Endothelial cell of umbilical vein (primary cell): ENCODE results near the gene NME4. TPM values are rescaled to one million over a fixed set of nuclear protein-coding genes. Genes with fewer than 3 reads are reported as not detected.

Source experiments
- BruUV-seq: library from RNA; stranded (reverse); fragments of 400-500 nt; replicated peaks from 2 replicates; lab custom pipeline; 2021; lab: Mats Ljungman, UMichigan
- CTCF ChIA-PET: fragments of 300-600, 350-600 bp; sonication (Branson Sonifier 250); formaldehyde crosslinking; loops from one replicate; lab custom pipeline; 2021; ENCODE audit warnings: antibody characterized with exemption, inconsistent platforms; lab: Charles Lee
- POLR2A ChIA-PET: fragments of 300-600, 350-600 bp; sonication (Branson Sonifier 250); formaldehyde crosslinking; loops from one replicate; lab custom pipeline; 2021; ENCODE audit warnings: antibody characterized with exemption, inconsistent platforms; lab: Charles Lee
- DNase-seq: peaks from one replicate; pipeline ENCODE4 v3.0.0-alpha.2; 2011; ENCODE audit warnings: low read depth, low spot score
- FAIRE-seq: peaks from 2 replicates; lab custom pipeline; 2011; peaks lifted over from hg19 to GRCh38; lab: Jason Lieb, UNC
- H2AFZ ChIP-seq: 2 replicates; pipeline ENCODE4 v1.6.0; 2012; ENCODE audit warnings: low read depth, low read length, control low read depth, inconsistent platforms
- H3K27ac ChIP-seq: 2 replicates; pipeline ENCODE4 v1.5.1; 2011; ENCODE audit warnings: low read depth, mild to moderate bottlenecking, control low read depth, low read length, moderate library complexity; ENCODE audit not compliant: insufficient read depth
- H3K27me3 ChIP-seq, 2 experiments: 2 replicates each; pipeline versions ENCODE4 v1.6.0 to v1.6.1; 2011; ENCODE audit warnings: low read length in 2 of 2, mixed read lengths in 1 of 2; ENCODE audit not compliant: control insufficient read depth in 2 of 2, insufficient read depth in 2 of 2
- H3K36me3 ChIP-seq, 2 experiments: 2 replicates in 1 of 2; 3 replicates in 1 of 2; pipeline ENCODE4 v1.5.1; 2011; ENCODE audit warnings: low read length in 2 of 2, mild to moderate bottlenecking in 1 of 2, moderate library complexity in 1 of 2; ENCODE audit not compliant: control insufficient read depth in 2 of 2, insufficient read depth in 2 of 2; ENCODE audit errors: extremely low read depth in 1 of 2
- H3K4me1 ChIP-seq: 3 replicates; pipeline ENCODE4 v1.5.1; 2011; ENCODE audit warnings: mild to moderate bottlenecking, low read length; ENCODE audit not compliant: control insufficient read depth, insufficient read depth; ENCODE audit errors: extremely low read depth
- H3K4me2 ChIP-seq: 2 replicates; pipeline ENCODE4 v1.6.1; 2011; ENCODE audit warnings: low read length, control low read depth, mixed read lengths; ENCODE audit not compliant: insufficient read depth
- H3K4me3 ChIP-seq, 3 experiments: fragments of 200-600 bp in 1 of 3; sonication (generic), shearing (Covaris generic) in 1 of 3; replicated peaks in 1 of 3; 2 replicates each; pipeline ENCODE4 v1.5.1; 2011 to 2016; ENCODE audit warnings: control low read depth in 3 of 3, low read length in 3 of 3, mild to moderate bottlenecking in 2 of 3, inconsistent platforms in 1 of 3, low read depth in 1 of 3, moderate library complexity in 1 of 3; ENCODE audit not compliant: insufficient read depth in 1 of 3
- H3K79me2 ChIP-seq: 2 replicates; pipeline ENCODE4 v1.6.0; 2012; ENCODE audit warnings: low read length, inconsistent platforms; ENCODE audit not compliant: control insufficient read depth, insufficient read depth
- H3K9ac ChIP-seq: replicated peaks from 2 replicates; pipeline ENCODE3; 2011; ENCODE audit warnings: low read length, control low read depth; ENCODE audit not compliant: insufficient read depth; ENCODE audit errors: extremely low read depth
- H3K9me1 ChIP-seq: replicated peaks from 3 replicates; pipeline ENCODE4 v1.6.0; 2011; ENCODE audit warnings: mild to moderate bottlenecking, low read length; ENCODE audit not compliant: control insufficient read depth, insufficient read depth; ENCODE audit errors: extremely low read depth
- H3K9me3 ChIP-seq: replicated peaks from 2 replicates; pipeline ENCODE4 v1.5.1; 2012; ENCODE audit warnings: low read length, inconsistent platforms; ENCODE audit not compliant: control insufficient read depth, insufficient read depth
- H4K20me1 ChIP-seq: replicated peaks from 2 replicates; pipeline ENCODE3; 2011; ENCODE audit warnings: mild to moderate bottlenecking, low read length; ENCODE audit not compliant: control insufficient read depth, insufficient read depth; ENCODE audit errors: extremely low read depth
- FOS ChIP-seq: IDR thresholded peaks from 2 replicates; pipeline ENCODE4 v1.6.1; 2011; ENCODE audit warnings: mild to moderate bottlenecking, low read length, moderate library complexity, borderline replicate concordance; ENCODE audit not compliant: insufficient read depth
- JUN ChIP-seq: IDR thresholded peaks from 2 replicates; pipeline ENCODE4 v1.6.1; 2011; ENCODE audit warnings: borderline replicate concordance, low read depth; ENCODE audit not compliant: insufficient read length, insufficient read depth
- POLR2A ChIP-seq: IDR thresholded peaks from 2 replicates; pipeline ENCODE4 v1.6.1; 2012; ENCODE audit warnings: low read depth, mild to moderate bottlenecking, control low read depth, low read length
- POLR2AphosphoS5 ChIP-seq: IDR thresholded peaks from 2 replicates; pipeline ENCODE4 v1.6.1; 2012; ENCODE audit warnings: low read depth, mild to moderate bottlenecking, control low read depth, low read length, moderate library complexity; ENCODE audit not compliant: insufficient read depth
- dilution Hi-C: fragments of 300-500 bp; cut with MboI; formaldehyde crosslinking; loops from one replicate; pipeline ENCODE4 v1.15.0; 2019; ENCODE audit warnings: low sequenced_read_pairs; ENCODE audit not compliant: extremely low pct_ligation_motif_present
- intact Hi-C: fragments of 100-400 bp; cut with micrococcal nuclease; formaldehyde crosslinking; loops from one replicate; pipeline ENCODE4 v1.10.0; 2022
- polyA plus RNA-seq, 4 experiments: library from polyadenylated mRNA; depleted of rRNA in 3 of 4; stranded (reverse) in 3 of 4; unstranded in 1 of 4; fragments of >200 nt; gene quantifications; 2 replicates each; pipeline versions ENCODE4 v1.2.1 to v1.2.3, GENCODE V29; 2011 to 2012; ENCODE audit warnings: missing spikeins in 1 of 4
- total RNA-seq: library from RNA; stranded (reverse); gene quantifications from 2 replicates; pipeline ENCODE4 v1.2.3, GENCODE V29; 2021
- TF ChIP-seq, protein P1 (sequence below), 2 donors: IDR thresholded peaks; 1 replicate in 1 of 2; 2 replicates in 1 of 2; pipeline ENCODE4 v1.5.1; 2011; ENCODE audit warnings: low read length in 2 of 2, mild to moderate bottlenecking in 2 of 2, moderate library complexity in 2 of 2, control low read depth in 1 of 2, inconsistent platforms in 1 of 2, low read depth in 1 of 2; ENCODE audit not compliant: insufficient read depth in 1 of 2; ENCODE audit errors: extremely low read depth in 1 of 2

Gene NME4
- total and polyA plus RNA-seq, 2 donors (not counting 3 experiments of a cell fraction or from before 2014, with no cell fraction given) = 170 to 264 TPM

DNA sequence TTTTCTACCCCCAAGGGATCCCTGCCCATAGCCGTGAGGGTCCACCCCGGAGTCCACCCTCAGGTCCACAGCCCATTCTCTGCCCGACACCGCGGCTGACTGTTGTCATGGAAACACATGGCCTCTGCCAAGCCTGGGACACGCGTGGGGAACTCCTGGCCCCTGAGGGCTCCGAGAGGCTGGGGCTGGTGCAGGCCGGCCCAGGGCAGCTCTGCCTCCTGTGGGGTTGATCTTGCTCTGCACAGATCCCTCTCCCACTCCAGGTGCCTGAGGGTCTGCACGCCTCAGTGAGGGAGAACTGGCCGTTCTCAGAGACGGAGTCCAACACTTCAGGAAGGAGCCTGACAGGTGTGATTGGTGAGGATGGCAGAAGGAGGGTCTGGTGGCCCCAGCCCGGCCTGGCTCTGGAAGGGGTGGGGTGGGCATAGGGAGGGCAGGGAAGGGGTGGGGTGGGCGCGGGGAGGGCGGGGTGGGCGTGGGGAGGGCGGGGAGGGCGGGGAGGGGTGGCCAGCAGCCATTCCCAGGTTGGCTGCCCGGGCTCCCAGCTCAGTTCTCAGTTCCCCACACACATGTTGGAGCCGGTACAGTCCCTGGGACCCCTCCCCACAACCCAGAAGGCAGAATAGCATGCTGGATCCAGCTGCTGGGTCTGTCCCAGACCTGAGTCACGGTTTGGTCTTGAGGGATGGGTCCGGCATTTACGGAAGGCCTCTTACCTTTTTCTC is 33.1 kb upstream of the NME4 start:
- Histone ChIP-seq H3K4me2 (no peak overlapping the region), H3K4me1 (no peaks in the 10 kb centered on the region), H3K27ac (no peak overlapping the region), H3K27me3 (no peaks in the 10 kb centered on the region), H2AFZ (no peak overlapping the region), H4K20me1 (no peaks in the 10 kb centered on the region), H3K9me3 (no peaks in the 10 kb centered on the region), H3K9me1 (no peaks in the 10 kb centered on the region), H3K9ac (no peak overlapping the region), H3K4me3 (no peak overlapping the region), H3K79me2 (no peaks in the 10 kb centered on the region), H3K36me3 (peaks cover 0 to 16% of the 10 kb centered on the region in 2 experiments)
- ChIA-PET CTCF (interaction anchor here (2.0 to 4.8 kb wide), 3 partner anchors 14 to 259 kb away, joined by 13 to 130 read pairs (median 26); partner anchors contain the start of gene HBQ1), POLR2A (no interaction called here)
- dilution Hi-C loops = no loop called here
- no peak for DNase-seq
- intact Hi-C loops = no loop called here
- BruUV-seq = no TSS peak
- FAIRE-seq = no peak
- TF ChIP-seq JUN (no peak), POLR2A (no peak), POLR2AphosphoS5 (no peak), FOS (no peak)
- TF ChIP-seq, protein P1, sequence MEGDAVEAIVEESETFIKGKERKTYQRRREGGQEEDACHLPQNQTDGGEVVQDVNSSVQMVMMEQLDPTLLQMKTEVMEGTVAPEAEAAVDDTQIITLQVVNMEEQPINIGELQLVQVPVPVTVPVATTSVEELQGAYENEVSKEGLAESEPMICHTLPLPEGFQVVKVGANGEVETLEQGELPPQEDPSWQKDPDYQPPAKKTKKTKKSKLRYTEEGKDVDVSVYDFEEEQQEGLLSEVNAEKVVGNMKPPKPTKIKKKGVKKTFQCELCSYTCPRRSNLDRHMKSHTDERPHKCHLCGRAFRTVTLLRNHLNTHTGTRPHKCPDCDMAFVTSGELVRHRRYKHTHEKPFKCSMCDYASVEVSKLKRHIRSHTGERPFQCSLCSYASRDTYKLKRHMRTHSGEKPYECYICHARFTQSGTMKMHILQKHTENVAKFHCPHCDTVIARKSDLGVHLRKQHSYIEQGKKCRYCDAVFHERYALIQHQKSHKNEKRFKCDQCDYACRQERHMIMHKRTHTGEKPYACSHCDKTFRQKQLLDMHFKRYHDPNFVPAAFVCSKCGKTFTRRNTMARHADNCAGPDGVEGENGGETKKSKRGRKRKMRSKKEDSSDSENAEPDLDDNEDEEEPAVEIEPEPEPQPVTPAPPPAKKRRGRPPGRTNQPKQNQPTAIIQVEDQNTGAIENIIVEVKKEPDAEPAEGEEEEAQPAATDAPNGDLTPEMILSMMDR (IDR thresholded peaks at IDR 0.05; ENCODE audit: extremely low read depth in 1 of 2, insufficient read depth in 1 of 2, low read depth in 1 of 2, low read length in 2 of 2) = no peak
